Measurements from ENCODE around the gene C3.

- TF ChIP-seq CTCF (IDR thresholded peaks at IDR 0.05) (no peak), POLR2A (IDR thresholded peaks at IDR 0.05) (no peak)
Measured at GRCh38 chr19:6660930-6661329, 59.5 kb downstream of the C3 start.

Data from thyroid gland (tissue), 4 donors.